NCI-H510A treated with DMSO at 0.1 percent for 48 hours (cell line): ENCODE results near the gene DDRGK1.

Experiments
- DNase-seq: peaks from one replicate; lab custom pipeline; 2025; lab: John Stamatoyannopoulos, UW

DDRGK1 gene

GRCh38 chr20:3235666-3236324 lies 31.3 kb upstream of the DDRGK1 start:
- no peak for DNase-seq

GRCh38 chr20:3233991-3234498 lies 29.6 kb upstream of the DDRGK1 start:
- no peak for DNase-seq

GRCh38 chr20:3233131-3233990 lies 28.9 kb upstream of the DDRGK1 start:
- no peak for DNase-seq

GRCh38 chr20:3231889-3232588 lies 27.6 kb upstream of the DDRGK1 start:
- DNase-seq = no peak

- no peak for DNase-seq
These were observed 26.6 kb upstream of the DDRGK1 start for GRCh38 chr20:3231116-3231515.

GRCh38 chr20:3229798-3230197 lies 25.3 kb upstream of the DDRGK1 start:
- DNase-seq = no peak

GRCh38 chr20:3229158-3229557 lies 24.7 kb upstream of the DDRGK1 start:
- no peak for DNase-seq

- no peak for DNase-seq
These were observed 24.2 kb upstream of the DDRGK1 start for GRCh38 chr20:3228750-3229032.

GRCh38 chr20:3227936-3228749 lies 23.7 kb upstream of the DDRGK1 start:
- no peak for DNase-seq

GRCh38 chr20:3227506-3227905 lies 23.0 kb upstream of the DDRGK1 start:
- DNase-seq = no peak

- no peak for DNase-seq
These were observed 22.4 kb upstream of the DDRGK1 start for GRCh38 chr20:3226864-3227263.

GRCh38 chr20:3226093-3226492 lies 21.6 kb upstream of the DDRGK1 start:
- DNase-seq = no peak

GRCh38 chr20:3224681-3225421 lies 20.4 kb upstream of the DDRGK1 start:
- DNase-seq = peak; percentile 38

- DNase-seq = no peak
These were observed 19.7 kb upstream of the DDRGK1 start for GRCh38 chr20:3223994-3224680.

GRCh38 chr20:3223651-3223993 lies 19.1 kb upstream of the DDRGK1 start:
- DNase-seq = no peak

- DNase-seq = peak; percentile 99
These were observed 18.4 kb upstream of the DDRGK1 start for GRCh38 chr20:3222635-3223600.

GRCh38 chr20:3221398-3222226 lies 17.1 kb upstream of the DDRGK1 start:
- peak; percentile 69 for DNase-seq

- peak; percentile 81 for DNase-seq
These were observed 14.0 kb upstream of the DDRGK1 start for GRCh38 chr20:3218307-3218988.
